Measurements from ENCODE around the gene SSC5D.

SSC5D gene

DNA sequence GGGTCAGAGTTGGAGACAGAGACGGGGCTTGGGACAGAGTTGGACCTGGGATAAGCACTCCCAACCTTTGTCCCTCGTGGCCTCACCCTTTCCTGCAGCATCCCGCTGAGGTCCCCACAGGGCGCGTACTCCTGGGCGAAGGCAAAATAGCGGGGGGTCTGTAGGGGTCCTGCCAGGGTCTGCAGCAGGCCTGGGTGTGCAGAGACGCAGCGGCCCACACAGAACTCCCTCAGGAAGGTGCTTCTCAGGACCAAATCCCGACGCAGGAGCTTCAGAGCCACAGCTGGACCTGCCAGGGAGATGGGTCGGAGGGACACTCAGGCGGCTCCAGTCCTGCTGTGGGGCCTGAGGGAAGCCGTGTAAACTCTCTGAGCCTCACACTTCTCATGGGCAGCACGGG is 55.8 kb downstream of the SSC5D start:
- TF ChIP-seq CTCF (IDR thresholded peaks at IDR 0.05) = no peak
- no peak overlapping the region for H3K27ac ChIP-seq
- no peak overlapping the region for H3K4me3 ChIP-seq
- no peak for DNase-seq (ENCODE audit: low spot score)

GRCh38 chr19:55544776-55545439 is 56.7 kb downstream of the SSC5D start:
- H3K4me3 ChIP-seq = no peak overlapping the region
- TF ChIP-seq CTCF (IDR thresholded peaks at IDR 0.05) = no peak
- no peak overlapping the region for H3K27ac ChIP-seq
- no peak for DNase-seq (ENCODE audit: low spot score)

GRCh38 chr19:55545443-55545842 is 57.2 kb downstream of the SSC5D start, which contains the start of gene SBK3:
Gene SBK3 (minus strand): TSS chr19:55545543. CDS start chr19:55545543, 0 bp downstream.
- Histone ChIP-seq H3K4me3 (no peak within 1 kb of the TSS), H3K27ac (peak within 1 kb of the TSS; percentile 5 to 52)
- no peak for DNase-seq (ENCODE audit: low spot score)
- TF ChIP-seq CTCF (IDR thresholded peaks at IDR 0.05) = no peak

DNA sequence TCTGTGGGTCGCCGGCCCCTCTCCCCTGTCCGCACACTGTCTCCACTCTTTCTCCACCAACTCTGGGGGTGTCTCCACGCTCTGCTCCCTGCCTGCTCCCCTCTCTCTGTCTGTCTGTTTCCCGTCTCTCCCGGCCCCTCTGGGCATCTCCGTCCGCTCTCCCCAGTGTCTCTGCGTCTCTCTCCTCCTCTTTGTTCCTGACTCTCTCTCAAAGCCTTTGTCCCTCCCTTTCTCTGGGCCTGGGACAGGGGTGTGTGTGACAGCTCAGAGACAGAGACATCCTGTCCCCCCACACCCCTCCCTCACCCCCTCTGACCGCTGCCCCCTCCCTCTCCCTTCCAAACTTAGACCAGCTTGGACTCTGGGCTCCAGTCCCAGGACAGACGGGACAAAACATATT is 57.8 kb downstream of the SSC5D start:
- no peak for DNase-seq (ENCODE audit: low spot score)
- Histone ChIP-seq H3K4me3 (no peak overlapping the region), H3K27ac (peak overlapping the region; percentile 5 to 52)
- no peak for TF ChIP-seq CTCF (IDR thresholded peaks at IDR 0.05)

GRCh38 chr19:55546822-55547614 is 58.8 kb downstream of the SSC5D start:
- TF ChIP-seq CTCF (IDR thresholded peaks at IDR 0.05) = no peak
- Histone ChIP-seq H3K4me3 (no peak overlapping the region), H3K27ac (peak overlapping the region in 1 of 2 donors; percentile 52)
- peak; percentile 83 for DNase-seq (ENCODE audit: low spot score)

- Histone ChIP-seq H3K4me3 (peak overlapping the region; percentile 35), H3K27ac (peak overlapping the region in 1 of 2 donors; percentile 49)
- TF ChIP-seq CTCF (IDR thresholded peaks at IDR 0.05) = no peak
Measured at GRCh38 chr19:55549500-55550320, 61.5 kb downstream of the SSC5D start.

More at GRCh38 chr19:55549500-55550320, 61.5 kb downstream of the SSC5D start:
- DNase-seq (ENCODE audit: low spot score) = no peak

Measured in coronary artery (tissue), 2 donors.